HepG2 (cell line): ENCODE measurements around the gene AFDN. TPM values are rescaled to one million over a fixed set of nuclear protein-coding genes. Genes with fewer than 3 reads are reported as not detected.

Experiments used
- ADNP ChIP-seq: sonication (generic); formaldehyde crosslinking; IDR thresholded peaks from 2 replicates; pipeline ENCODE4 v1.4.0; 2020; ENCODE audit warnings: missing genetic modification reagents
- ATF5 ChIP-seq: sonication (generic); formaldehyde crosslinking; IDR thresholded peaks from 2 replicates; pipeline ENCODE4 v1.4.0; 2020; ENCODE audit warnings: mild to moderate bottlenecking, low read depth, missing genetic modification reagents
- ELF4 ChIP-seq: sonication (generic); formaldehyde crosslinking; IDR thresholded peaks from 2 replicates; pipeline ENCODE4 v1.5.0; 2020; ENCODE audit warnings: missing genetic modification reagents, mild to moderate bottlenecking, moderate library complexity, borderline replicate concordance
- ETV5 ChIP-seq: IDR thresholded peaks from 2 replicates; pipeline ENCODE4 v1.6.1; 2018; ENCODE audit warnings: missing biosample characterization, missing genetic modification reagents, inconsistent platforms, borderline replicate concordance
- HNRNPL ChIP-seq: fragments of 200-400 bp; formaldehyde crosslinking; IDR thresholded peaks from 2 replicates; pipeline ENCODE4 v1.6.1; 2017; ENCODE audit warnings: mild to moderate bottlenecking, low read depth, low read length
- KAT7 ChIP-seq: IDR thresholded peaks from 2 replicates; pipeline ENCODE4 v1.6.1; 2018; ENCODE audit warnings: borderline replicate concordance, missing compliant biosample characterization
- MTA3 ChIP-seq: sonication (generic); formaldehyde crosslinking; IDR thresholded peaks from 2 replicates; pipeline ENCODE4 v1.4.0; 2020; ENCODE audit warnings: missing genetic modification reagents
- ONECUT2 ChIP-seq: sonication (generic); formaldehyde crosslinking; IDR thresholded peaks from 2 replicates; pipeline ENCODE4 v1.4.0; 2020; ENCODE audit warnings: missing genetic modification reagents
- RERE ChIP-seq: IDR thresholded peaks from 2 replicates; pipeline ENCODE4 v1.6.1; 2016; ENCODE audit warnings: low read depth, missing genetic modification reagents, missing compliant biosample characterization
- TBL1XR1 ChIP-seq: fragments of 150-350 bp; IDR thresholded peaks from 2 replicates; pipeline ENCODE4 v1.6.1; 2014; ENCODE audit warnings: borderline replicate concordance, low read length; ENCODE audit not compliant: partially characterized antibody
- ZFP36L2 ChIP-seq: sonication (generic); formaldehyde crosslinking; IDR thresholded peaks from 2 replicates; pipeline ENCODE4 v1.4.0; 2020; ENCODE audit warnings: missing genetic modification reagents
- ZNF207 ChIP-seq: fragments of 450-650 bp; IDR thresholded peaks from 2 replicates; pipeline ENCODE4 v1.6.1; 2016; ENCODE audit warnings: antibody characterized with exemption, borderline replicate concordance
- ZNF280B ChIP-seq: sonication (generic); formaldehyde crosslinking; IDR thresholded peaks from 2 replicates; pipeline ENCODE4 v1.5.0; 2020; ENCODE audit warnings: missing genetic modification reagents, mild to moderate bottlenecking, borderline replicate concordance
- ZNF282 ChIP-seq: fragments of 450-650 bp; IDR thresholded peaks from 2 replicates; pipeline ENCODE4 v1.6.1; 2018; ENCODE audit not compliant: partially characterized antibody
- ZNF543 ChIP-seq: sonication (generic); formaldehyde crosslinking; IDR thresholded peaks from 2 replicates; pipeline ENCODE4 v1.4.0; 2020; ENCODE audit warnings: mild to moderate bottlenecking, missing genetic modification reagents
- ZNF615 ChIP-seq: sonication (generic); formaldehyde crosslinking; IDR thresholded peaks from 2 replicates; pipeline ENCODE4 v1.5.0; 2020; ENCODE audit warnings: mild to moderate bottlenecking, missing genetic modification reagents, borderline replicate concordance
- ZNF766 ChIP-seq: sonication (generic); formaldehyde crosslinking; IDR thresholded peaks from 2 replicates; pipeline ENCODE4 v1.5.0; 2020; ENCODE audit warnings: missing genetic modification reagents, borderline replicate concordance
- polyA plus RNA-seq, 8 experiments: library from polyadenylated mRNA; depleted of rRNA in 3 of 8; stranded (reverse) in 7 of 8; unstranded in 1 of 8; fragments of >200 nt; fragmentation: Illumina TruSeq in 4 of 8; extraction: Trizol in 4 of 8; gene quantifications; 2 replicates each; pipeline versions ENCODE4 v1.2.1 to v1.2.3, GENCODE V29; 2011 to 2016; ENCODE audit warnings: low read depth in 4 of 8, missing spikeins in 1 of 8, mixed read lengths in 1 of 8; ENCODE audit not compliant: insufficient read depth in 1 of 8
- total RNA-seq, 5 experiments: library from RNA; depleted of rRNA; stranded (reverse); fragments of >200 nt; fragmentation: Illumina TruSeq; extraction: Trizol; gene quantifications; 2 replicates each; pipeline ENCODE4 v1.2.3, GENCODE V29; 2016; ENCODE audit warnings: low read depth in 1 of 5
- TF ChIP-seq, protein P1 (sequence below): sonication (generic); formaldehyde crosslinking; IDR thresholded peaks from 2 replicates; pipeline ENCODE4 v1.4.0; 2020; ENCODE audit warnings: mild to moderate bottlenecking, missing genetic modification reagents

The AFDN gene
- total and polyA plus RNA-seq, 2 of the 13 experiments (the other 11 are each of a cell fraction or from before 2014, with no cell fraction given) = 136 to 151 TPM

DNA sequence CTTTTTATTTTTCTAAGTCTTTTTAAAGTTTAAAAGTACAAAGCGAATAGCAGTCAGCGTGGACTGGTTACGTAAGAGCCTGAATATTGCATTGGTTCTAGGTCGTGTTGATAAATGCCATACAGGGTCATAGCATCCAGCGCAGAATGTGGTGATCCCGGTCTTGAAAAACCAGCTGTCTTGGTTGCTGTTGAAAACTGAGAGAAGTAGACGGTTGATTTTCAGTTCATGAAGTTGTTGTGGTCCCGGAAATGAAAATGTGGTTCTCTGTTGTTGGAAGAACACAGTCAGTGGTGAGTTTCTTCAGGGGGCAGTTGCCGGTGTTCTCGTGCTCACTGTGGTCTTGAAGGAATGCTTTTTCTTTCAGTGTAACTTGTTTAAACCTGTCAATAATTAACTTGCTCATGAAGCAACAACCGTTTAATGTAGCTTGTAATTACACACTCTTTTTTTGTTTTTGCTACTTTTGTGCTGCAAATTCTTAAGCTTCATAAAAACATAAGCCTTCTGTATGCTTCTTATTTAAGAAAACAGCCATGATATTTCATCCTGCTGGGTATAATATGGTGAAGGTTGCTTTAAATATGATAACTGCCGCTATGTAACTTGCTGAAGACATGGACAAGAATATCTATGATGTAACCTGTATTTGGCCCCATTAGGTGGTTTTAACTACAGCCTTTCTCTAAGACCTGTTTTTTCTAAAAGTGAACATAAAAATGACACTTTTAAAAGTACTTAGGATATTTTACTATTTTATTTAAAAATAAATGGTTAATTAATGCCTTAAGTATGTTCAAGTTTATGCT is 106.0 kb downstream of the AFDN start (continued):
- no peak for TF ChIP-seq ZNF280B (CRISPR knock-in tag)
- TF ChIP-seq ELF4 (CRISPR knock-in tag) = no peak
- TF ChIP-seq ATF5 (CRISPR knock-in tag) = no peak
- TF ChIP-seq TBL1XR1 = no peak
- no peak for TF ChIP-seq ZNF207
- no peak for TF ChIP-seq ZNF543 (CRISPR knock-in tag)
- no peak for TF ChIP-seq ONECUT2 (CRISPR knock-in tag)
- peak; percentile 17; the same call in 1 of the 2 replicates for TF ChIP-seq RERE (CRISPR knock-in tag)
- no peak for TF ChIP-seq ZFP36L2
- TF ChIP-seq, protein P1, sequence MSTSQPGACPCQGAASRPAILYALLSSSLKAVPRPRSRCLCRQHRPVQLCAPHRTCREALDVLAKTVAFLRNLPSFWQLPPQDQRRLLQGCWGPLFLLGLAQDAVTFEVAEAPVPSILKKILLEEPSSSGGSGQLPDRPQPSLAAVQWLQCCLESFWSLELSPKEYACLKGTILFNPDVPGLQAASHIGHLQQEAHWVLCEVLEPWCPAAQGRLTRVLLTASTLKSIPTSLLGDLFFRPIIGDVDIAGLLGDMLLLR (CRISPR knock-in tag) = no peak
- no peak for TF ChIP-seq MTA3 (CRISPR knock-in tag)
- no peak for TF ChIP-seq ZNF282
- TF ChIP-seq ETV5 (CRISPR knock-in tag) = peak; percentile 59; the same call in 1 of the 2 replicates
- TF ChIP-seq ADNP (CRISPR knock-in tag) = no peak
- no peak for TF ChIP-seq HNRNPL
- TF ChIP-seq KAT7 (CRISPR knock-in tag) = peak; percentile 74; the same call in 1 of the 2 replicates
- TF ChIP-seq ZNF766 (CRISPR knock-in tag) = no peak
- no peak for TF ChIP-seq ZNF615 (CRISPR knock-in tag)
